K562 (cell line): Measurements from ENCODE around the gene UBA1.

Experiments
- CTCF ChIP-seq, 3 experiments: IDR thresholded peaks in 2 of 3; conservative IDR thresholded peaks in 1 of 3; 2 replicates each; pipeline ENCODE4 v1.5.1; 2011 to 2012; ENCODE audit warnings: low read length in 3 of 3, mild to moderate bottlenecking in 3 of 3, control low read depth in 2 of 3, improper control_type of control experiment in 1 of 3, inconsistent platforms in 1 of 3, low read depth in 1 of 3, mixed read lengths in 1 of 3, moderate library complexity in 1 of 3; ENCODE audit not compliant: insufficient read depth in 2 of 3
- E2F5 ChIP-seq: sonication (generic); formaldehyde crosslinking; IDR thresholded peaks from 2 replicates; pipeline ENCODE4 v1.8.0; 2022; ENCODE audit warnings: mild to moderate bottlenecking, missing genetic modification reagents
- MNT ChIP-seq, 2 experiments: fragments of 450-650 bp; conservative IDR thresholded peaks; 2 replicates each; pipeline ENCODE4 v1.6.1; 2017; ENCODE audit warnings: mild to moderate bottlenecking in 2 of 2, moderate library complexity in 2 of 2
- POLR2A ChIP-seq: fragments of 450-650 bp; conservative IDR thresholded peaks from 2 replicates; pipeline ENCODE4 v1.6.1; 2016
- TCF7L2 ChIP-seq: fragments of 150-350 bp; IDR thresholded peaks from 2 replicates; pipeline ENCODE4 v1.6.1; 2016; ENCODE audit warnings: low read depth, mild to moderate bottlenecking, low read length, moderate library complexity
- TRIM28 ChIP-seq: fragments of 450-650 bp; IDR thresholded peaks from 2 replicates; pipeline ENCODE4 v1.6.1; 2017

- TF ChIP-seq TRIM28 = no peak
- no peak for TF ChIP-seq POLR2A
- no peak for TF ChIP-seq MNT (conservative IDR thresholded peaks at IDR 0.05)
- TF ChIP-seq CTCF (IDR thresholded peaks at IDR 0.05 in 2 of 3, conservative IDR thresholded peaks at IDR 0.05 in 1 of 3; ENCODE audit: insufficient read depth in 2 of 3, low read depth in 1 of 3, low read length in 3 of 3) = no peak
- TF ChIP-seq E2F5 = no peak
- no peak for TF ChIP-seq TCF7L2
Observed at GRCh38 chrX:47215291-47215900, 21.8 kb downstream of the UBA1 start.
